GM18498 (cell line): ENCODE results near the gene SPOCD1.

Experiments used
- ATAC-seq: cut with Tn5 transposase; IDR thresholded peaks from one replicate; pipeline ENCODE4 v1.9.1; 2021; ENCODE audit warnings: mild to moderate bottlenecking, moderate library complexity; ENCODE audit not compliant: unreplicated experiment

Gene SPOCD1

GRCh38 chr1:31788138-31788824, 27.5 kb downstream of the SPOCD1 start:
- peak; percentile 80 for ATAC-seq

GRCh38 chr1:31787786-31788137, 28.1 kb downstream of the SPOCD1 start:
- no peak for ATAC-seq

- ATAC-seq = no peak
Measured at GRCh38 chr1:31787261-31787660, 28.6 kb downstream of the SPOCD1 start.

DNA sequence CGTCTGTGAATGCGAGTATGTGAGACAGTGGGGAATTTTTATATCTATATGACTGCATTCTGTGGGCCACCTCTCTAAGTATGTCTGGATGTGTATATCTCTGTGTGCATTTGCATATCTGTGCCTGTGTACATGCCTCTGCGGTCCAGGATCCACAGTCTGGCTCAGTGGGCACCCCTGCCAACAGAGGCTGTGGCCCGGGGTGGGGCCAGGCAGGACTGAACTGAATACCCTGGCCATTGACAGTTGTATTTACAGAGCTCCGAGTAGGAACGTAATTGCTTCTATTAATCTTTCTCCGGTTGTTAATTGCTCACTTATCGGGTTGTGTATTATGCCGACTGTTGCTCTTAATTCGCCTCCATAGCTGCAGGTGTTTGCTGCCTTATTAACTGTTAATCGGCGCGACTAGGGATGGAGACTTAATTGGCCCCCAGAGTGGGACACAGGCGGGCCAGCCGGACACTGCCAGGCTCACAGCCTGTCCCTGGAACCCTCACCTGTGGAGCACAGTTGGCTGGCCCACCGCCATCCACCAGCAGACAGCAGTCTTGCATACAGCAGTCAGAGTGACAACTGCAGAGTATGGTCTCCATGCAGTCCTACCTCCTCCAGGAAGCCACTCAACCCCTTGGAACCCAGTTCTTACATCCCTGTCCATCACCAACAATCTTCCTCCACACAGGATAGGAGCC, 29.3 kb downstream of the SPOCD1 start:
- ATAC-seq = no peak

DNA sequence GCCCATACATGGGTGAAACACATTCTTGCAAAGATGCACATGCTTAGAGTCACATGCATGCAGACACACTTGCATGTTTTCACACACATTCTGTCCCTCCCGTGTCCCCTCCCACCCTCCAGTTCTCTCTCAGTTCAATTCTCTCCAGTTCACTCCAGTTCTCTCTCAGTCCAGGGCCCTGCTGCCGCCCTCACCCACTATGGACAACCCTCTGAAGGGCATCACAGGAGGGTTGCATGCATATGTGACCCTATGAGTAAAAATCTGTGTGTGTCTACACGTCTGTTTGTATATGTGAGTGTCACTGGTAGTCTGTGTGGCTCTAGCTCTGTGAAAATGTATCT, 29.9 kb downstream of the SPOCD1 start:
- ATAC-seq = no peak

- no peak for ATAC-seq
Measured at GRCh38 chr1:31785020-31785946, 30.5 kb downstream of the SPOCD1 start.

DNA sequence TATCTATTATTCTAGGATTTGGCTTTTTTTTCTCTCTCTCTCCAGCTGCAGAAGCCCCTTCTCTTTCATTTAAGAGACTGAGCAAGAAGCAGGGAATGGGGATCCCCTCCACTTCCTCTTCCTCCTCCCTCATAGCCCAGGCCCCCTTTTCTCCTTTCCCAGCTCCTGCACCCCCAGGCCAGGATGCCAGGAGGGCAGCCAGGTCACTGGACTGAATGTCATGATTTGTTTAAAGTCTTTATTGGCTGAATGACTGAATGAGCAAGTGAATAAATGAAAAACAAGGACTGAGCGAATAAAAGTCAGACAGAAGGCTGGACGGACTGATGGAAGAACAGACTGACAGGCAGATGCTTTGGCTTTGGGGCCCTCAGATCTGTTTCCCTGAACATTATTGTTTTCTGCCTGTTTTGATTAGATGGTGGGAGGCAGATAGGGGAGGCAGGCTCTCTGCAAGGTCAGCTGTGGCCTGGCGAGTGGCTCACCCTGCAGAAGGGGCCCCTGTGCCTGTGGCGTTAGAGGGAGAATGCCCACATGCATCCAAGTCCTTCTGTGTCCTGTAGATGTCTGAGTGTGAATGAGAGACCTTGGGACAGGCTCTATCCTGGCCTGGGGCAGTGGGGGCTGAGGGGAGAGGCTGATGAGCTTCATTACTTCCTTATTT, 31.3 kb downstream of the SPOCD1 start:
- no peak for ATAC-seq

DNA sequence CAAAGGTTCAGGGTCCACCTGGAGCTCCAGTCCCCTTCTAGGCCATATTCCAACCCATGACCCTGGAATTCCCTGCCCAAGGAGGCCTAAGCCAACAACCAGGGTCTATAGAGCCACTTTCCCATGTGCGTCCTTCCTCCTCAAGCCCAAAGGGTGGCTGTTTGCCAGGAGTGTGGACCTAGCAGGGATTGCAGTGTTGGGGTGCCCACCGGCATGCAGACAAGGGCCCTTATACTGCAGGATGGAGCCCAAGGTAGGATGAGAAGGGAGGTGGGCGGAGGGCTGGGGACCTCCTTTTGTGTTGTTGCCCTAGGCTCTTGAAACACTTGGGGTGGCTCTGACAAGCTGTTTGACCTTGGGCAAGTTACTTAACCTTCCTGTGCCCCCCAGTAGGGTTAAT, 32.0 kb downstream of the SPOCD1 start:
- no peak for ATAC-seq

- ATAC-seq = no peak
Measured at GRCh38 chr1:31782421-31783410, 33.1 kb downstream of the SPOCD1 start.

DNA sequence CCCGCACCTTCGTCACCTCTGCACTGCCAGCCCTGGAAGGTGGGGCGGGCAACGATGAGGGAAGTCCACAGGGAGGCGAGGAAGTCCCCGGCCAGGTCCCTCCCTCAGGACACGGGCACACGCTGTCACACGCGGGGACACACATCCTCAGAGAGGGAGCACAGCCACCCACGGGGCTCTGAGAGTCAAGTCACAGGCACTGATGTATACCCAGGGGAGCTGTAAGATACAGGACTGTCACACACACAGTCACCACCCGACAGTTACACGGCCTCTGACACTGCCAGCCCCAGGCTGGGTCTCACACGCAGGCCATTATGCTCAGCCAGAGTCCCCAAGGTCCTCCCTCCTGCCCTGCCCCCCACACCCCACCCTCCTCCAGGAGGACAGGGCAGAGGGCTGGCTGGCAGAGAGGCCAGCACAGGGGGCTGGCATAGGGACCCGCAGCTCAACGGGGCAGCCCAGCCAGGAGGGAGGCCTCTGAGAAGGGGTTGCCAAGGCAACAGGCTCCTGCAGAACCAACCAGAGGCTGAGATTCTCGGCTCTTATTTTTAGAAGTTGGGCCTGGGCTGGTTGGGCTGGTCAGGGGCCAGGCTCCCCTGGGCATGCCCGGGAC, 34.0 kb downstream of the SPOCD1 start:
- no peak for ATAC-seq

GRCh38 chr1:31781138-31781755, 34.6 kb downstream of the SPOCD1 start:
- ATAC-seq = no peak

GRCh38 chr1:31780632-31781031, 35.2 kb downstream of the SPOCD1 start:
- no peak for ATAC-seq

- no peak for ATAC-seq
Measured at GRCh38 chr1:31779687-31780086, 36.1 kb downstream of the SPOCD1 start.

DNA sequence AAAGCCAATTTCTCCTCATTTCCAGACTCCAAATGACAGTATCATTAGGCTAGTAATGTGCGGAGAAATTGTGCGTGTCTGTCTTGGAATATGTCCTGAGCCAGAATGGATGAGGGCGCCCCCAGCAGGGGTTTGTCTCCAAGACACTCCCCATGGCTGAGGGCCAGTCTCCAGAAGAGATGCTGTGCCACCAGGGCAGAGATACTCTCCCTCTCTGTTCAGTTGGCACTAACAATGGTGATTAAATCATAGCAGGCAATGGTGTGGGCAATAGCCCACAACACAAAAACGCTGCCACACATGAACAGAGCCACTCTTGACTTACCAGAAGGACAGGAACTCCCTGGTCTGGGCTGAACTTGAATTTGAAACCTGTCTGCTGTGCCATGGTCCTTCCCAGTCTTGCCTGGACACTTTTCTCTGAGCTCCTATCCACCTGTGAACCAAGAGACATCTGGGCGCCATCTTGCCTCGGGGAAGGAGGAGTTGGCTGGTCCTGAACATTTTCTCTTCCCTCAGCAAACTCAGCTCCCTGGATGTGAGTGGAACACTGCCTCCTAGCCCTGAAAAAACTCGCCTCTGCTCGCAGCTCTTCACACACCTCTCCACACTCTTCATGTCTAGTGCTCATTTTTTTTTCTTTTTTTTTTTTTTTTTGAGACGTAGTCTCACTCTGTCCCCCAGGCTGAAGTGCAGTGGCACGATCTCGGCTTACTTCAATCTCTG, 36.9 kb downstream of the SPOCD1 start:
- ATAC-seq = no peak

GRCh38 chr1:31776516-31776915, 39.3 kb downstream of the SPOCD1 start:
- no peak for ATAC-seq

DNA sequence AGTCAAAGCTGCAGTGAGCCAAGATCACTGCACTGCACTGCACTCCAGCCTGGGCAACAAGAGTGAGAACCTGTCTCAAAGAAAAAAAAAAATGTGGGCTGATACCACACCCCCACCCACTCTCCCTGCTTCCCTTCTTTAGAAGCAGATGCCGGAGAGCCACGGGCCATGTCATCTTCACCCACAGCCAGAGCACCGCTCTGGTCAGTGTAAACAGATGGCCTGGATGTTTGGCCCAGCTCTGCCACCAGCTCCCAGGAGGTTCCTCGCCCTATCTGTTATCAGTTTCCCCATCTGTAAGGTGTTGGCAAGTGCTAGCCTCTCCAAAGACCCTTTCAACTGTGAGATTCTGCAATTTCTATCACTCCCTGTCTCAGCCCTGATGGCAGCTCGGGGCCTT, 39.8 kb downstream of the SPOCD1 start:
- no peak for ATAC-seq

- ATAC-seq = no peak
Measured at GRCh38 chr1:31775210-31775999, 40.4 kb downstream of the SPOCD1 start.

- no peak for ATAC-seq
Measured at GRCh38 chr1:31774495-31774894, 41.3 kb downstream of the SPOCD1 start.
